SU-DHL-6 (cell line): ENCODE data around the gene CST9L.

ENCODE experiments used
- CTCF ChIP-seq: fragments of 200-600 bp; sonication (generic); IDR thresholded peaks from one replicate; pipeline ENCODE4 v1.5.1; 2017; ENCODE audit warnings: antibody characterized with exemption, mild to moderate bottlenecking, low read length, moderate library complexity; ENCODE audit not compliant: insufficient read depth, poor library complexity, severe bottlenecking
- EZH2phosphoT487 ChIP-seq: fragments of 200-600 bp; sonication (generic), shearing (Covaris generic); conservative IDR thresholded peaks from 2 replicates; pipeline ENCODE4 v1.6.1; 2018; ENCODE audit warnings: mild to moderate bottlenecking, antibody characterized with exemption, low read length, moderate library complexity, mixed read lengths

- TF ChIP-seq CTCF (no peak), EZH2phosphoT487 (no peak)
Observed at GRCh38 chr20:23562721-23563342, 5.5 kb downstream of the CST9L start.
